SK-N-MC (cell line): Measurements from ENCODE around the gene CNBP.
"Not testable (repeated sequence)": the region's sequence is repeated elsewhere in the genome, so short reads cannot be mapped to it uniquely, and the experiment has no call there.

Experiments used
- DNase-seq: peaks from one replicate; pipeline ENCODE4 v3.0.0-alpha.2; 2011; ENCODE audit warnings: low read depth, low spot score
- H3K27ac ChIP-seq: fragments of 200-600 bp; sonication (generic); 2 replicates; pipeline ENCODE4 v1.5.1; 2016; ENCODE audit warnings: mixed run types
- H3K36me3 ChIP-seq: fragments of 200-600 bp; sonication (generic); 2 replicates; pipeline ENCODE4 v1.6.1; 2017; ENCODE audit warnings: antibody characterized with exemption, low read length, mixed read lengths; ENCODE audit not compliant: insufficient read depth
- H3K4me3 ChIP-seq: fragments of 200-600 bp; sonication (generic); 2 replicates; pipeline ENCODE4 v1.5.1; 2016
- H3K9ac ChIP-seq: fragments of 200-600 bp; sonication (generic); 2 replicates; pipeline ENCODE4 v1.8.0; 2017; ENCODE audit warnings: mixed run types, mixed read lengths; ENCODE audit not compliant: insufficient read length
- H3K9me3 ChIP-seq: fragments of 200-600 bp; sonication (generic); 2 replicates; pipeline ENCODE4 v1.6.1; 2017; ENCODE audit warnings: low read depth, mild to moderate bottlenecking, antibody characterized with exemption, low read length, moderate library complexity, mixed read lengths
- EZH2 ChIP-seq: fragments of 200-600 bp; sonication (generic); IDR thresholded peaks from one replicate; pipeline ENCODE4 v1.6.1; 2017; ENCODE audit warnings: antibody characterized with exemption
- FOXP2 ChIP-seq: optimal IDR thresholded peaks from 2 replicates; pipeline ENCODE3; 2011; ENCODE audit warnings: mild to moderate bottlenecking, moderate library complexity; ENCODE audit not compliant: insufficient read depth; ENCODE audit errors: extremely low read length, control extremely low read depth
- POLR2AphosphoS5 ChIP-seq: IDR thresholded peaks from 2 replicates; pipeline ENCODE4 v1.6.1; 2012; ENCODE audit warnings: mild to moderate bottlenecking, low read depth, low read length, borderline replicate concordance

The CNBP gene

DNA sequence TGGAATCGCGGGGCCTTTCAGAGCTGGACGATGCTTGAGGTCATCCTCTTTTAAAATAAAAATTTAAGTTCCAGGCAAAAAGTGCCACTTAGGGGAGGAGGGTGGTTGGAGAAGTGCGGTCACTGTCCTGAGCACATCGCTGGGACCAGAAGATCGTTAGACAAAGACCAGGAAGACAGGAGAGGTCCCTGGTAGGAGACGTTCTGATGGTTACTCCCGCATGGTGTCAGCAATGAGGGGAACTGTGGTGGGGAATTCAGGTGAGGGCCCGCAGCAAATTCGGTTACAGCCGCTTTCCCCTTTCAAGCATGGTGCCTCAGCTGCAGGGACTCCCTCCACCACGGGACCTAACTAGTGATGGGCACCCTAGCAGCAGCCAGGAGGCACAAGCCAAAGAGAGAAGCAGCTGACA lies 21.8 kb downstream of the CNBP start:
- Histone ChIP-seq H3K9ac (peak overlapping the region; percentile 93), H3K36me3 (peaks cover 29% of the 10 kb centered on the region), H3K9me3 (no peaks in the 10 kb centered on the region), H3K4me3 (peak overlapping the region; percentile 91), H3K27ac (peak overlapping the region; percentile 99)
- no peak for DNase-seq
- TF ChIP-seq FOXP2: no peak
- TF ChIP-seq EZH2: no peak
- TF ChIP-seq POLR2AphosphoS5: no peak; the same call in 1 of the 2 replicates

DNA sequence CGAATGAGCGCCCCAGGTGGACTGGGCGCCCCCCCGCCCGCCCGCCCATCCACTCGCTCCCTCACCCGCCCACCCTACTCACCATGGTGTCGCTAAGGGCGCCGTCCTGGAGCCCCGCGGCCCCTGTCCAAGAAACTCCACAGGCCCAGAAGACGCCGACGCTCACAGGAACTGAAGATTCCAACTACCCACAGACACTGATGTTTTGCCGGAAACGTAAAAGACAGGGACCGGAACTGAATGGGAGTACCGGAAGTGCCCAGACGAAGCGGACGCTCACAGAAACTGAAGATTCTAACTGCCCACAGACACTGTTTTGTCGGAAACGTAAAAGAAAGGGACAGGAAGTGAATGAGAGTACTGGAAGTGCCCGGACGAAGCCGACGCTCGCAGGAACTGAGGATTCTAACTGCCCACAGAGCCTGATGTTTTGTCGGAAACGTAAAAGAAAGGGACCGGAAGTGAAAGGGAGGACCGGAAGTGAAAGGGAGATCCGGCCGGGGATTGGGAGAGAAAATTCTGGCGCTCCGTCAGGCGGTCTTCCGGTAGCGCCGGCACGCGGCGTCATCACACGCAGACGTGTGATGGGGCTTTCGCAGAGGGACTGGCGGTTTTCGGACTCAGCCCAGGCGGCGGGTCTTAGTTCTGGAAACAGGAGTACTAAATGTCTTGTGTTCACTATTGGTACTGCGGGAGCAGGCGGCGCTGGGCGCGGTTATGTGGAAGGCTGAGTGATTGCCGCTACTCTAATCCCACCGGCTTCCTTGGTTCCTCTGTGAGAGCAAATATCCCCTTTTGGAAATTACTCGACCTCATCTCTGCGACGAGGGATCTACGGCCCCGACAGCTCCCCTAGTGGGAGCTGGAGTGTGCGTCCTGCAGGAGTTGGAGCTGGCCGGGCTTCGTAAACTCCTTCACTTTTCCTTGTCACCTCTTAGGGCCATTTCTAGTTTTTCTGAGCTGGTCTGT lies 22.5 kb downstream of the CNBP start, which contains the start of gene ISY1:
ISY1 (minus strand) TSS at position 173 of the 969 bp plus-strand sequence; CDS start at position 85, 88 bp downstream.
- peak within 1 kb of the TSS; percentile 93 for H3K9ac ChIP-seq
- H3K4me3 ChIP-seq: peak within 1 kb of the TSS; percentile 91
- peaks cover 28% of the 10 kb centered on the region for H3K36me3 ChIP-seq
- TF ChIP-seq EZH2 (no peak), POLR2AphosphoS5 (peak; percentile 96)
- peak; percentile 99 for DNase-seq
- no peaks in the 10 kb centered on the region for H3K9me3 ChIP-seq
- H3K27ac ChIP-seq: peak within 1 kb of the TSS; percentile 99

DNA sequence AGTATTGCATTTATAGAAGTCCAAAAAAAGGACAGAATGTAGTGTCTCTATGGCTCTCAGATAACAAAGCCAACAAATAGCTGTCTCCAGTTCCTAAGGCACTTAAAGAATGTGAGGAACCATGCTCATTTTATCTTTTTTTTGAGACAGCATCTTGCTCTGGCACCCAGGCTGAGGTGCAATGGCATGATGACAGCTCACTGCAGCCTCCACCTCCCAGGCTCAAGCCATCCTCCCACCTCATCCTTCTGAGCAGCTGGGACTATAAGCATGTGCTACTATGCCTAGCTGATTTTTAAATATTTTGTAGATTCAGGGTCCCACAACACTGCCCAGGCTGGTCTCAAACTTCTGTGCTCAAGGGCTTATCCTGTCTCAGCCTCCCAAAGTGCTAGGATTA lies 38.9 kb downstream of the CNBP start:
- no peak for DNase-seq
- H3K36me3 ChIP-seq: peaks cover 28% of the 10 kb centered on the region
- no peak for TF ChIP-seq FOXP2
- TF ChIP-seq EZH2: no peak
- no peak for TF ChIP-seq POLR2AphosphoS5
- H3K27ac ChIP-seq: no peak overlapping the region
- no peaks in the 10 kb centered on the region for H3K9me3 ChIP-seq
- no peak overlapping the region for H3K9ac ChIP-seq
- no peak overlapping the region for H3K4me3 ChIP-seq

DNA sequence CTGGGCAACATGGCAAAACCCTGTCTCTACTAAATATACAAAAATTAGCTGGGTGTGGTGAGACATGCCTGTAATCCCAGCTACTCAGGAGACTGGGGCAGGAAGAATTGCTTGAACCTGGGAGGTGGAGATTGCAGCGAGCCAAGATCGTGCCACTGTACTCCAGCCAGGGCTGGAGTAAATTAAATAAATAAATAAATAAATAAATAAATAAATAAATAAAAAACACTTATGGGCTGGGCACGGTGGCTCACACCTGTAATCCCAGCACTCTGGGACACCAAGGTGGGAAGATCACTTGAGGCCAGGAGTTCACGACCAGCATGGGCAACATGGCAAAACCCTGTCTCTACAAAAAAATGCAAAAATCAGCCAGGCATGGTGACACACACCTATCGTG lies 42.7 kb downstream of the CNBP start:
- not testable (repeated sequence) for DNase-seq, H3K9me3 ChIP-seq, H3K9ac ChIP-seq, H3K27ac ChIP-seq, H3K4me3 ChIP-seq
- peaks cover 34% of the 10 kb centered on the region for H3K36me3 ChIP-seq

DNA sequence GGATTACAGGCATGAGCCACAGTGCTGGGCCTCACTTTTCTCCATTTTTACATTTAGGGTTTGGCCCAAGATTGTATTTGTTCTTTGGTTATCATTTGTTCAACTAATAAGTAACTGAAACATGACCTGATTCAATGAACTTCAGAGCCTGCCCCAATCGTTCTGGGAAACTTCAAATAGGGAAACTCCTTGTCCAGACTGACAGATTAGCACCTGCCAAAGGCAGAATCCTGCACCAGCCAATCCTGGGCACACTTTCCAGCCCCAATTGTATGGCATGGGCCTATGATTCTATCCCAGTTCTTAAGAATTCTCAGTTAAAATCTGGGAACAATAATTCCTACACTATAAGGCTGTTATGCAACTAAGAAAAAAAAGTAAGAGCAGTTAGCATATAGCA lies 43.8 kb downstream of the CNBP start:
- TF ChIP-seq POLR2AphosphoS5 (no peak), EZH2 (no peak), FOXP2 (no peak)
- H3K4me3 ChIP-seq: no peak overlapping the region
- no peak for DNase-seq
- H3K9ac ChIP-seq: no peak overlapping the region
- no peaks in the 10 kb centered on the region for H3K9me3 ChIP-seq
- H3K36me3 ChIP-seq: peaks cover 24% of the 10 kb centered on the region
- H3K27ac ChIP-seq: no peak overlapping the region

DNA sequence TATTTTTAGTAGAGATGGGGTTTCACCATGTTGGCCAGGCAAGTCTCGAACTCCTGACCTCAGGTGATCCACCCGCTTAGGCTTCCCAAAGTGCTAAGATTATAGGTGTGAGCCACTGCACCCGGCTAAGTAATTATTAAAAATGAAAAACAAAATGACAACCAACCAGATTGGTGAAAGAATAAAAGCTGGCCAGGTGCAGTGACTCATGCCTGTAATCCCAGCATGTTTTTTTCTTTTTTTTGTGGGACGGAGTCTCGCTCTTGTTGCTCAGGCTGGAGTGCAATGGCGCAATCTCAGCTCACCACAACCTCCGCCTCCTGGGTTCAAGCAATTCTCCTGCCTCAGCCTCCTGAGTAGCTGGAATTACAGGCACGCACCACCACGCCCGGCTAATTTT lies 47.4 kb downstream of the CNBP start:
- H3K4me3 ChIP-seq, DNase-seq, H3K9me3 ChIP-seq, H3K27ac ChIP-seq, H3K9ac ChIP-seq: not testable (repeated sequence)
- peaks cover 47% of the 10 kb centered on the region for H3K36me3 ChIP-seq

DNA sequence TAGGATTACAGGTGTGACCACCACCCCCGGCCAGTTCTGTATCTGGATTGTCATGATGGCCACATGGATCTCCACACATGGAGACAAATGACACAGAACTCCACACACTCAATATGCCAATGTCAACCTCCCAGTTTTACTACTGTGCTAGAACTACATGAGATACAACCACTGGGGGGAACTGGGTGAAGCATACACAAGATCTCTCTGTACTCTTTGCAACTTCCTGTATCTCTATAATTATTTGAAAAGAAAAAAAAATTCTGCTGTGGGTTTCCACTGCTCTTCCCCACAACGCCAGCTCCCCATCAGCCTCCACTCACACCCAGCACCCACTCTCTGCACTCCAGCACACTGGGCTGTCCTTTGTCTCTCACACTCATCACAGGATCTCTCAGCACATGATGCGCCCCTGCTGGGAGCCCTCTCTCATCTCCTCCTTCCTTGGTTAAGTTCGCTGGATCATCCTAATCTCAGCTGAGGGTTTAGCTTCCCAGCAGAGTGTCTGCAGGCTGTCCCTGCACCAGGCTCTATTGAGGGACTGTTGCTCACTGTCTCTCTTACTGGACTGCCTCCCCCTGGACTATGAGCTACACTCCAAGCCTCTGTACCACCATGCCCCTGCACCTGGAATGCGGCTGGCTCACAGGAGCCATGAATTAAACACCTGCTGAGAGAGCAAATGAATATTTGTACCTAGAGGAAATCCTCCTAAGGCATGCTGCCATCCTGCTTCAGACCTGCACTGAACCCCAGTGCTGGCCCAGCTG lies 51.4 kb downstream of the CNBP start:
- no peaks in the 10 kb centered on the region for H3K9me3 ChIP-seq
- DNase-seq: no peak
- peaks cover 57% of the 10 kb centered on the region for H3K36me3 ChIP-seq
- no peak overlapping the region for H3K9ac ChIP-seq
- H3K27ac ChIP-seq: no peak overlapping the region
- no peak overlapping the region for H3K4me3 ChIP-seq
- TF ChIP-seq FOXP2 (no peak), EZH2 (no peak), POLR2AphosphoS5 (no peak)

DNA sequence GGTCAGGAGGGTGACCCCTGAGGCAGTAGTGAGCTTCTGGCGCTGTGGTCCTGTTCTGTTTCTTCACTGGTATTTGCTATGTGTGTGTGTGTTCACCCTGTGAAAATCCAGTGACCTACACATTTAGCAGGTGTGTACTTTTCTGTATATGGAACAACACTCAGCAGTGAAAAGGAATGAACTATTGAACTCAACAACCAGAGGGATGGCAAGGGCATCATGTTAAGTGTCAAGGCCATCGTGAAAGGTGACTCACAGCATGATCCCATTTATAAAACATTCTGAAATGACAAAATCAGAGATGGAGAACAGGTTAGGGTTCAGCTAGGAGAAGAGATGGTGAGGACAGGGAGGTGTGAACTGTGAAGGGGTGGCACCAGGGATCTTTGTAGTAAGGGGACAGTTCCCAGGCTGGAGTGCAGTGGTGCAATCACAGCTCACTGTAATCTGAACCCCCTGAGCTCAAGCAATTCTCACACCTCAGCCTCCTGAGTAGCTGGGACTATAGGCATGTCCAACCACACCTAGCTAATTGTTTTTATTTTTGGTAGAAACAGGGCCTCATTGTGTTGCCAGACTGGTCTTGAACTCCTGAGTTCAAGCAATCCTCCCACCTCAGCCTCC lies 52.1 kb downstream of the CNBP start:
- Histone ChIP-seq H3K9me3 (no peaks in the 10 kb centered on the region), H3K9ac (no peak overlapping the region), H3K4me3 (no peak overlapping the region), H3K27ac (no peak overlapping the region), H3K36me3 (peaks cover 53% of the 10 kb centered on the region)
- no peak for TF ChIP-seq FOXP2
- no peak for TF ChIP-seq EZH2
- no peak for TF ChIP-seq POLR2AphosphoS5
- no peak for DNase-seq
